Measurements from ENCODE around the gene NDST4. TPM values are rescaled to one million over a fixed set of nuclear protein-coding genes. Genes with fewer than 3 reads are reported as not detected.

NDST4 gene
- total and polyA plus RNA-seq, 12 donors: 0.07 to 0.61 TPM; not detected in 10

DNA sequence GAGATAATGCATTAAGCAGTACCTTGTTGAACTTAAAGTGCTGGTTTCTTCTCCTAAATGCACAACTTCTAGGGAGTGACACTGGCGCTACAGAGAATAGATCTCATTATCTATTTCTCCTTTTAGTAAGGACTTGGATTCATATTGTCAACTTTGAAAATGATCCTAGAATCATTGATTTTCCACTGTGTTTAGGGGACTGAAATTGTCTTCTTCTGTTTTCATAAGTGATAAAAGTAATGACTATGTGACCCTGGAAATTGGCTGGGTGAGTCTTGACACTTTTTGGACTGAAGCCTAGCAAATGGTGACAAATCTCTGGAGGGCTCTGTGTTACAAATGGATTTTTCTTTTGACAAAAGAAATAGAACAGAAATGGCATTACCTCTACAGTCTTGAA lies 167.8 kb downstream of the NDST4 start:
- no peak overlapping the region for H3K4me3 ChIP-seq
- no peaks in the 10 kb centered on the region for H3K9me3 ChIP-seq (replicated peaks in 1 of 3)
- TF ChIP-seq, protein P1, sequence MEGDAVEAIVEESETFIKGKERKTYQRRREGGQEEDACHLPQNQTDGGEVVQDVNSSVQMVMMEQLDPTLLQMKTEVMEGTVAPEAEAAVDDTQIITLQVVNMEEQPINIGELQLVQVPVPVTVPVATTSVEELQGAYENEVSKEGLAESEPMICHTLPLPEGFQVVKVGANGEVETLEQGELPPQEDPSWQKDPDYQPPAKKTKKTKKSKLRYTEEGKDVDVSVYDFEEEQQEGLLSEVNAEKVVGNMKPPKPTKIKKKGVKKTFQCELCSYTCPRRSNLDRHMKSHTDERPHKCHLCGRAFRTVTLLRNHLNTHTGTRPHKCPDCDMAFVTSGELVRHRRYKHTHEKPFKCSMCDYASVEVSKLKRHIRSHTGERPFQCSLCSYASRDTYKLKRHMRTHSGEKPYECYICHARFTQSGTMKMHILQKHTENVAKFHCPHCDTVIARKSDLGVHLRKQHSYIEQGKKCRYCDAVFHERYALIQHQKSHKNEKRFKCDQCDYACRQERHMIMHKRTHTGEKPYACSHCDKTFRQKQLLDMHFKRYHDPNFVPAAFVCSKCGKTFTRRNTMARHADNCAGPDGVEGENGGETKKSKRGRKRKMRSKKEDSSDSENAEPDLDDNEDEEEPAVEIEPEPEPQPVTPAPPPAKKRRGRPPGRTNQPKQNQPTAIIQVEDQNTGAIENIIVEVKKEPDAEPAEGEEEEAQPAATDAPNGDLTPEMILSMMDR (IDR thresholded peaks at IDR 0.05): no peak
- no peak for TF ChIP-seq POLR2A (IDR thresholded peaks at IDR 0.05)
- H3K27me3 ChIP-seq: no peaks in the 10 kb centered on the region
- H3K4me1 ChIP-seq (replicated peaks in 1 of 2): no peaks in the 10 kb centered on the region
- 76 to 95% (median 79%) methylated on average over 1 of the region's 1 CpG for WGBS, 4 donors
- H3K27ac ChIP-seq: no peak overlapping the region
- DNase-seq: no peak
- intact Hi-C loops (cut with DNase I): no loop called here
- H3K36me3 ChIP-seq (replicated peaks in 1 of 2): no peaks in the 10 kb centered on the region

DNA sequence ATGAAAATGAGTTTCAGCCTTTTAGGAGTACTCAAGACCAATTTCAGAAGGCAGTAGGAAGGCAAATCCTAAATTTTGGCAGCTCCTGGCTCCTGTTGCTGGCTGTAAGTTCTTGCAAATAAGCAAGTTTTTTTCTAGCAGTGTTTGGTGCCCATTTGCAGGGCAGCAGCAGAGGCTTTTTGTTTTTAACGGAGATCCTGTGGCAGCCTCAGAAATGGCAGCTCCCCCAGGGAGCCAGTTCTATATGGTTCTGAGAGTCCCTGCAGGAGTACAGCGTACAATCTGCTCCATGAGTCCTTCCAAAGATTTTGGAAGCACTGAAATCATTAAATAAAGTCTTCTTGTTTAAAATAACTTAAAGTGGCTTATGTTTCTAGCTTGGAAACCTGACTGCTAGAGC lies 171.9 kb downstream of the NDST4 start:
- DNase-seq: no peak
- WGBS, 4 donors: 51 to 59% (median 52%) methylated on average over 2 of the region's 2 CpGs
- Histone ChIP-seq H3K9me3 (replicated peaks in 1 of 3) (no peaks in the 10 kb centered on the region), H3K4me1 (replicated peaks in 1 of 2) (no peaks in the 10 kb centered on the region), H3K27me3 (no peaks in the 10 kb centered on the region), H3K4me3 (no peak overlapping the region), H3K36me3 (replicated peaks in 1 of 2) (no peaks in the 10 kb centered on the region), H3K27ac (no peak overlapping the region)
- TF ChIP-seq, protein P1 (IDR thresholded peaks at IDR 0.05): no peak
- no peak for TF ChIP-seq POLR2A (IDR thresholded peaks at IDR 0.05)
- intact Hi-C loops (cut with DNase I): no loop called here

DNA sequence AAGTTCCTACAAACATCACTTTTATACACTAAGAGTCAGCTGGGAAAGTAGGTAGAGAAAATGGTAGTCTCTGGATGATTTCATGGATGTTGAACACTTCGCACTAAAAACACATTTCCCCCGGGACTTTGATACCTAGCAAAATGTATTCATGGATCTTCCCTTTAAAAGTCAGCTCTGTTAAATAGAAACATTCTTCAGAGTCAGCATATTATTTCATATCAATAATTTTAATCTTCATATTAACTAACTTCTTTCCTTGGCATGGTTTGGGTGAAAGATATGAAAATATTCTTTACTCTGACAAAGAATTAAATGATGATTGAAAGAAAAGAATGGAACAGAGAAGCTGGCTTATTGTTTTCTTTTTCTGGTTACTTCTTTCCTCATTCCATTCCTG lies 185.5 kb downstream of the NDST4 start:
- WGBS, 4 donors: 84 to 93% (median 89%) methylated on average over 2 of the region's 2 CpGs
- no peak overlapping the region for H3K27ac ChIP-seq
- no peaks in the 10 kb centered on the region for H3K36me3 ChIP-seq (replicated peaks in 1 of 2)
- no peaks in the 10 kb centered on the region for H3K4me1 ChIP-seq (replicated peaks in 1 of 2)
- no peak for DNase-seq
- H3K9me3 ChIP-seq (replicated peaks in 1 of 3): no peaks in the 10 kb centered on the region
- TF ChIP-seq POLR2A (IDR thresholded peaks at IDR 0.05): no peak
- TF ChIP-seq, protein P1 (IDR thresholded peaks at IDR 0.05): no peak
- no peaks in the 10 kb centered on the region for H3K27me3 ChIP-seq
- intact Hi-C loops (cut with DNase I): no loop called here
- H3K4me3 ChIP-seq: no peak overlapping the region

DNA sequence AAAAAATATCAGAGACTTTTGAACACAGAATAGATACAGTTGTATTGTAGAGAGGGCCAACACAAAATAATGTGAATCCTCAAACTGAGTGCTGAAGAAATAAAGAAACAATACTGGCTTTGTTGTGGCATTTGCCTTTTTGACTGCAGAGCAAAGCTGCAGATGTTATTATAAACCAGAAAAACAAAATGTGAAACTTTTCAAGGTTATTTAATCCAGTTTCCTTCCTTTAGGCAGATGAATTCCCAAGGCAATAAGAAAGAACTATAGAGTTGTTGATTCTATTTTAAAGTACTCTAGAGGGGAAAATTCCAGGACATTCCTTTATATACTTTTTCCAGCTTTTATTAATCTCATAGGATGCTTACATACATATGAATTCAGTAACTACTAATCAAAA lies 186.8 kb downstream of the NDST4 start:
- TF ChIP-seq, protein P1 (IDR thresholded peaks at IDR 0.05): no peak
- TF ChIP-seq POLR2A (IDR thresholded peaks at IDR 0.05): no peak
- no peak for DNase-seq
- H3K36me3 ChIP-seq (replicated peaks in 1 of 2): no peaks in the 10 kb centered on the region
- H3K27ac ChIP-seq: no peak overlapping the region
- intact Hi-C loops (cut with DNase I): no loop called here
- H3K27me3 ChIP-seq: no peaks in the 10 kb centered on the region
- no peak overlapping the region for H3K4me3 ChIP-seq
- H3K9me3 ChIP-seq (replicated peaks in 1 of 3): no peaks in the 10 kb centered on the region
- H3K4me1 ChIP-seq (replicated peaks in 1 of 2): no peaks in the 10 kb centered on the region
